OCI-M1 (cell line): Measurements from ENCODE around the gene UBE2M.
"Not testable (repeated sequence)": the region's sequence is repeated elsewhere in the genome, so short reads cannot be mapped to it uniquely, and the experiment has no call there.

Experiments
- DNase-seq: peaks from one replicate; lab custom pipeline; 2025; lab: John Stamatoyannopoulos, UW

The UBE2M gene

DNA sequence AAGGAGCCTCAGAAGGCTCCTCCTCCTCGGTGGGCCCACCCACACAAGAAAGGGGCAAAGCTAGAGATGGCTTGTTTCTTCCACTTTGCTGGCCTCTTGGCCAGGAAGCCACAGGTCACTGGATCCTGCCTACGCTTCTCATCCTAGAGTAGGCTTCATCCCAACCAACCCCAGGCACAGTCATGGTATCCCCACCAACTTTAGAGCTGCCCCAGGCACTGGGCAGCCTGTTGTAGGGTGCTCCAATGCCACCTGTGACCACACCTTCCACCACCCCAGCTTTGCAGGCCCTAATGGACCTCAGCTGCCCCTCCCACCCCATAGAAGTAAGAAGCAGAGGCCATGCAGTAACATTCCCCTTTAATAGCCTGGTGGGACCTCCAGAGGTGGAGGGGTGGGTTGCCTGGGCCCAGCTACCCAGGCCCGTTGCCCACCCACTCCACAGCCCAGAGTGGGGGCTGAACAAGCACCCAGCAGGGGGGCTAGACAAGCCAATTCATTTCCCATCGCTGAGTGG, 3.0 kb downstream of the UBE2M start:
- DNase-seq: no peak

DNA sequence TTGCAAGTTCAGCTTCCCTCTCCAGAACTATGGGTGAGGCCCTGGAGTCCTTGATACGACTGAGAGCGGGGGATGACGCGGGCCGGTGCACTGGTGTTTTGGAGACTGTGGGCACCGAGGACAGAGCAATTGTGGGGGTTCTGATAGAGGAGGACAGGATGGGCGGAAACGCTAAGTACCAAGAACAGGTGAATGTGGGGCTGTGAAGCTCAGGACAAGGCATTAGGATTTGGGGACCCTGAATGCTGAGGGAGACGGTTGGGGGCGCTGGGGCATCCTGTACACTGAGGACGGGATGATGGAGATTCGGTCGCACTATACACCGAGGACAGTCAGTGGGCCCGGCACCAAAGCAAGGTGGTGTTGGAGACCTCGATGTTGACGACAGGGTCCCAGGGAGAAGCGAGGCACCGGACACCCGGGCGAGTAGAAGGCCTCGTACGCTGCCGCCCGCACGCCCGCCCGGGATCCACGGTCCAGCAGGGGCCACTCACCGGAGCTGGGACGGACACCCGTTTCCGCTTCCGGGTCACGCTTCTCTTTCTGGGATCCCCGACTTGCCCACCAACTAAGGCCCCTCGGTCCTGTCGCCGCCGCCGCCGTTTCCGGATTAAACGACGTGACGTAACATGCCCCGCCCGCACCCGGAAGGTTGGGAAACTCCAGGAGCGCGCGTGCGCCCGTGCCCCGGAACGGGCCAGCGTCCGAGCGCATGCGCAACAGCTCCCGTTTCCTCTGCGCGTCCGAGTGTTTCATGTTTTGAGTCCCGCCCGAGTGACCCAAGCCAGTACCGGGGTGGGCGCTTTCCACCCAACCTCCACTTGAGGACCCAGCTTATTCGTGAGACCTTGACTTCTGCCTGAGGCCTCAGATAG, 3.7 kb downstream of the UBE2M start, which contains the start of gene CHMP2A:
Gene CHMP2A (minus strand): TSS at position 612 of the 875 bp plus-strand sequence. CDS start 893 bp downstream, outside the sequence.
- DNase-seq: no peak

DNA sequence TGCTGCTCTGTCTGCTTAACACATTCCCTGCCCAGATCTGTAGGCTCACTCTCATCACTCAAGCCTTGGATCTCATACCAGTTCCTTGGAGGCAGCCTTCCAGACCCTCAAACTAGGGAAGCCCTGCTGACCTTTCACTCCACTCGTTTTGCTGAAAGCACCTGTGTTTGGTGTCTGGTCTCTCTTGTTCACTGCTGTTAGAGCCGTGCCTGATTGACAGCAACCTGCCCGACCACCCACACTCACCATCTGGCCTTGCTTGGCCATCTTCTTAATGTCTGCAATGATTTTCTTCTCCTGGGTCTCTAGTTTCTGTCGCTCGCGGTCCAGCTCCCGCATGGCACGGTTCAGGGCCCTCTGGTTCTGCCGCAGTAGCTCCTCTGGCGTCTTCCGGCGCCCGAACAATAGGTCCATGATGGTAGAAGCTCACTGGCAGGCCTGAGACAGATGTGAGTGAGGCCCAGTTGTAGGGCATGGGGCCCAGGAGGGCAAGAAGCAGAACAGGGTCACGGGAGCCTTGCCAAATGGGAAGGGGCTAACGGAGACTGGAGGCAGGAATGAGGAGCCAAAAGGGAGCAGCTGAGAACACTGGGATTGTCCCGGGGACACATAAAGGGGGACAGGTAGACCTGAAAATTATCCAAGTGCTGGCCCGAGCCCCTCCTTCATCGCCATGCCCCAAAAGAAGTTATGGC, 4.5 kb downstream of the UBE2M start:
- DNase-seq: no peak

DNA sequence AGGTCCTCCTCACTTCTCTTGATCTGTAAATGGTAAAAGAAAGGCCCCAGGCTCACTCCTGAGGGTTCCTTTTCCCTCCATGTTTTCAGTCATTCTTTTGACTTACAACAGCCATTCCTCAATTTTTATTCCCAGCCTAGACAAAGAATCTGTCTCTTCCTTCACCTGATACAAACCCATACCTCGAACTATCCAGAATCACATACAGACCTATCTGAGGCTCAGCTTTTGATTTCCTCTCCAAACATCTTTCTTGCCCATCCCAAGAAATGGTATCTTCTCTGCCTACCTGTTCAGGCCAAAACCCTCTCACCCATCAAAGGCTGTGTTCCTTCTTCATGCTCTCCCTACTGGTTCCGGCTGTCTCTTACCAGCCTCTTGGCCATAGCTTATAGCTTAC, 5.8 kb downstream of the UBE2M start:
- DNase-seq: no peak

DNA sequence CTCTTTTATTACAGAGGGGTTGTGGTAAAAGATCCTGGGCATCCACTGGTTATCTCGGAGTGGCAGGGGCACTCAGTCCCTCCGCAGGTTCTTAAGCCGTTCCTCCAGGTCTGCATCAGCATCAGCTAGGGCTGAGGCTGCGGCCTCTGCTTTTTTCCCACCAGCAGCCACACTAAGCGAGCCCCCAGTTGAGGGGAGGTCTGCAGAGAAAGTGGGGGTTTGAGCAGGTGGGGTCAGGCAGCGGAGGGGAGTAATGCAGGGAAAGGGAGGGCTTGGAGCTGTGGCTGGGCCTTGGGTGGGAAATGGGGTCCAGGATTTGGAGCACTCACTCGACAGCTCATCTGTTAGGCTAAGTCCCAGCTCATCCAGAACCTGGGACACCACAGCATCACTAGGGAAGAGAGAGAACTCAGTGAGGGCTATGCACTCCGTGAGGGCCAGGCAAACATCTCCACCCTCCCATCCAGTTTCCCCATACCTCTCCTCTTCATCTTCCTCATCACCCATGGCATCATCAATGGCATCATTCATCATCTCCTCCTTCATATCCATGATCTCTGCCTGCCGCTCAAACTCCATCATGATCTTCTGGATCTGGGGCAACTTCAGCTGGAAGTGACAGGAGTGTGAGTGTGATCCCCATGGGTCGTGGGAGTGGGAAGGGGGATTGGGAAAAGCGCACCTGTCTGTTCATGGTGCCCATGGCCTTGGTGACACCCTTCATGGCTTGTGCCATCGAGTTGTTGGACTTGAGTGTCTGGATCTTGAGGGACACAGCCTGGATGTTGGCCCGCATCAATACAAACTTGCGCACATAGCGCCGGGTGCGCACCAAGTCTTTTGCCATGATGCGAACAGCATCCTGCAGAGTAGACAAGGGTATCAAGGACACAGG, 6.6 kb downstream of the UBE2M start:
- DNase-seq: no peak

DNA sequence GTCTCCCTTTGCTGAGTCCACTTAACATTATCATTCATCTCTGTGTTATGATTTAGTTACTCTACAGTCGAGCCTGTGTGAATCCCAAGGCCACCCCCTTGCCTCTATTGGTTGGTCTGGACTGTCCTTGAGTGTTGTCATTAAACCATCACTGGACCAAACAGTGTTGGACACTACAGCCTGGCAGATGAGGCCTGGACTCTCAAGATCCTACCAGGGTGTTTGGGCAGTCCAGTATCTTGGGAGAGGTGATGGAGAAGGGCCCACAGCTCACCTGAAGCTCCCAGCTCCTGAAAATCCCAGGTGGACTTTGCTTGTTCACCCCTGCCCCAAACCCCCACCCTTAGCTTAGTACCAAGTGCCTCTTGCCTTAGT, 7.3 kb downstream of the UBE2M start:
- no peak for DNase-seq

DNA sequence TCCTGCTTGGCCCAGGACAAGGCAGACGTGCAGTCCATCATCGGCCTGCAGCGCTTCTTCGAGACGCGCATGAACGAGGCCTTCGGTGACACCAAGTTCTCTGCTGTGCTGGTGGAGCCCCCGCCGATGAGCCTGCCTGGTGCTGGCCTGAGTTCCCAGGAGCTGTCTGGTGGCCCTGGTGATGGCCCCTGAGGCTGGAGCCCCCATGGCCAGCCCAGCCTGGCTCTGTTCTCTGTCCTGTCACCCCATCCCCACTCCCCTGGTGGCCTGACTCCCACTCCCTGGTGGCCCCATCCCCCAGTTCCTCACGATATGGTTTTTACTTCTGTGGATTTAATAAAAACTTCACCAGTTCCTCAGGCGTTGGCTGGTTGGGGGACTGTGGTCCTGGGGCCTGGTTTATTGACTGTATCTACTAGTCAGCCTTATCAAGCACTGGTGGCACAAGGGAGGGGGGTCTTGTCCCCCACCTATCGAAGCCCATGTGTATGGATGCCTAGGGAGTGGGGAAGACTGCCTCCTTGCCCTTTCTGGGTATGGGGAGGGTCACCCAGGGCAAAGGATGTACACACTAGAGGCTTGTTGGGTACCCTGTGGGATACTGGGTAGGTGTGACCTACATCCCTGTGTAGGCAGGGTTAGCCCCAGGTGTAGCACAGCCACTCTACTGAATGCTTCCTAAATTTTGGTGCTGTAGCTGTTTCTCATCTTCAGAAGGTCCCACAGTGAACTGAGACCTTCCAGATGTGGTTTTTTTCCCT, 7.9 kb downstream of the UBE2M start:
- no peak for DNase-seq

DNA sequence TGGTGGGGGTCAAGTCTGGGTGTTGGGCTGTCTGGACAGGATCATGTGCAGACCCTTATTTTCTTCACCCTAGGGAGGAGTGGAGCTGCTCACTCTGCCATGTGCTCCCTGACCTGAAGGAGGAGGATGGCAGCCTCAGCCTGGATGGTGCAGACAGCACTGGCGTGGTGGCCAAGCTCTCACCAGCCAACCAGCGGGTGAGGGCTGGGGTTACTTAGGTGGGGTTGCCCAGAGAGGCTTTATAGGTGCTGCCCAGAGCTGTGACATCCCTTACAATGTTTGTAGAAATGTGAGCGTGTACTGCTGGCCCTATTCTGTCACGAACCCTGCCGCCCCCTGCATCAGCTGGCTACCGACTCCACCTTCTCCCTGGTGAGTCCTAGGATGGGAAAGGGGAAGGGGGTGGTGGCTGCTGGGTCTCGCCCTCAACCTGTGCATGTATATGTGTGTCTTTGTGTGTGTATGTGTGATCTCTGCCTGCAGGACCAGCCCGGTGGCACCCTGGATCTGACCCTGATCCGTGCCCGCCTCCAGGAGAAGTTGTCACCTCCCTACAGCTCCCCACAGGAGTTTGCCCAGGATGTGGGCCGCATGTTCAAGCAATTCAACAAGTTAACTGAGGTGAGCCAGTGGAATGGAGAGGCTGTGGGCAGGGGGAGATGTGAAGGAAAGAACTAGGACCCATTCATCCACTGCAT, 8.6 kb downstream of the UBE2M start:
- DNase-seq: no peak

DNA sequence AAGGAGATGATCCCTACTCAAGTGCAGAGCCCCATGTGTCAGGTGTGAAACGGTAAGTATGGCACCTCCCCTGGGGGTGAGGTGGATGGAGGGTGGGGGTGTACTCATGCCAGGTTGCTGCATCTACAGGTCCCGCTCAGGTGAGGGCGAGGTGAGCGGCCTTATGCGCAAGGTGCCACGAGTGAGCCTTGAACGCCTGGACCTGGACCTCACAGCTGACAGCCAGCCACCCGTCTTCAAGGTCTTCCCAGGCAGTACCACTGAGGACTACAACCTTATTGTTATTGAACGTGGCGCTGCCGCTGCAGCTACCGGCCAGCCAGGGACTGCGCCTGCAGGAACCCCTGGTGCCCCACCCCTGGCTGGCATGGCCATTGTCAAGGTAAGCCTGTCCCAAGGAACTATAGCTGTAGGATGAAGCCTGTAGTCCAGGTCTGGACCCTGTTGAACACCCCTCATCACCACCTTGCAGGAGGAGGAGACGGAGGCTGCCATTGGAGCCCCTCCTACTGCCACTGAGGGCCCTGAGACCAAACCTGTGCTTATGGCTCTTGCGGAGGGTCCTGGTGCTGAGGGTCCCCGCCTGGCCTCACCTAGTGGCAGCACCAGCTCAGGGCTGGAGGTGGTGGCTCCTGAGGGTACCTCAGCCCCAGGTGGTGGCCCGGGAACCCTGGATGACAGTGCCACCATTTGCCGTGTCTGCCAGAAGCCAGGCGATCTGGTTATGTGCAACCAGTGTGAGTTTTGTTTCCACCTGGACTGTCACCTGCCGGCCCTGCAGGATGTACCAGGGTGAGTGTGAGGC, 9.3 kb downstream of the UBE2M start:
- no peak for DNase-seq

DNA sequence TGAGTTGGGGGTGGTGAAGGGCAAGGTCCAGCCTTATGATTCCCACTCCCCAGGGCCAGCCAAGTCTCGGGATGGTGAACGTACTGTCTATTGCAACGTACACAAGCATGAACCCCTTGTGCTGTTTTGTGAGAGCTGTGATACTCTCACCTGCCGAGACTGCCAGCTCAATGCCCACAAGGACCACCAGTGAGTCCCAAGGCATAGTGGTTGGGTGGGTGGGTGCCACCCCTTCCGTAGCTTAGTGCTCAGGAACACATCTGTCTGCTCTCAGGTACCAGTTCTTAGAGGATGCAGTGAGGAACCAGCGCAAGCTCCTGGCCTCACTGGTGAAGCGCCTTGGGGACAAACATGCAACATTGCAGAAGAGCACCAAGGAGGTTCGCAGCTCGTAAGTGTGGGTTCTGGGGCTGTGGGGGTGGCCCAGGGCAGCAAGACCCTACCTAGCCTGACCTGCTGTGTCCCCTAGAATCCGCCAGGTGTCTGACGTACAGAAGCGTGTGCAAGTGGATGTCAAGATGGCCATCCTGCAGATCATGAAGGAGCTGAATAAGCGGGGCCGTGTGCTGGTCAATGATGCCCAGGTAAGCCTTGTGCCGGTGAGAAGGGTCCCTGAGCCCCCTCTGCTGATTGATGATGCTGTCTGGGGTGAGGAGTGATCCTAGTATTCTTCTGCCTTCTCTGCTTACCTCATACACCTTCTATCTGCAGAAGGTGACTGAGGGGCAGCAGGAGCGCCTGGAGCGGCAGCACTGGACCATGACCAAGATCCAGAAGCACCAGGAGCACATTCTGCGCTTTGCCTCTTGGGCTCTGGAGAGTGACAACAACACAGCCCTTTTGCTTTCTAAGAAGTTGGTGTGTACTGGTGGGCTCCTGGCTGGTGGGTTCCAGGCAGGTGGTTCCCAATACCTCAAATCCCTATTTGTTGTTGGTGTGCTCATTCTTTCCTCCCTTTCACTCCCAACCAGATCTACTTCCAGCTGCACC, 10.8 kb downstream of the UBE2M start:
- no peak for DNase-seq

DNA sequence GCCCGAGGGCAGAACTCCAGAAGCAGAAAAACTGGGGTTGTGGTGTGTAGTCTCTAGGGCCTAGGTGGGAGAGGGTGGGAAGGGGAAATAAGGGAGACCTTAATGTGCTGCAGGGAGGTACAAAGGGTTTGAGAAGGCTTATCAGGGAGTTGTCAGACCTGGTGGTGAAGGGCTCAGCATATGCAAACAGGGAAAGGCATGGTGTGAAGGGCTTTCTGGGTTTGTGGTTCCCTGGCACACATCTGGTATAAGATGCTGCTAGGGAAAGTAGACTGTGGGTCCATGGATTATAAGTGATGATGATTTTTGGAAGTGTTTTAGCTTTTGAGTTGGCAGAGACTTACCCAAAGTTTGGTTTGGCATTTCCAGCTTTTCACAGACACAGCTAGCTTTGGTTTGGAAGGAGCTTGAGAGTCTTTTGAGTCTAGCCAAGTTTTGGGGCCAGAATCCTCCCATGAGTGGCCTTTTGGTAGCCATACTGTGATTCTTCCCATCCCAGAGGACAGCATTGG, 12.3 kb downstream of the UBE2M start:
- DNase-seq: no peak

DNA sequence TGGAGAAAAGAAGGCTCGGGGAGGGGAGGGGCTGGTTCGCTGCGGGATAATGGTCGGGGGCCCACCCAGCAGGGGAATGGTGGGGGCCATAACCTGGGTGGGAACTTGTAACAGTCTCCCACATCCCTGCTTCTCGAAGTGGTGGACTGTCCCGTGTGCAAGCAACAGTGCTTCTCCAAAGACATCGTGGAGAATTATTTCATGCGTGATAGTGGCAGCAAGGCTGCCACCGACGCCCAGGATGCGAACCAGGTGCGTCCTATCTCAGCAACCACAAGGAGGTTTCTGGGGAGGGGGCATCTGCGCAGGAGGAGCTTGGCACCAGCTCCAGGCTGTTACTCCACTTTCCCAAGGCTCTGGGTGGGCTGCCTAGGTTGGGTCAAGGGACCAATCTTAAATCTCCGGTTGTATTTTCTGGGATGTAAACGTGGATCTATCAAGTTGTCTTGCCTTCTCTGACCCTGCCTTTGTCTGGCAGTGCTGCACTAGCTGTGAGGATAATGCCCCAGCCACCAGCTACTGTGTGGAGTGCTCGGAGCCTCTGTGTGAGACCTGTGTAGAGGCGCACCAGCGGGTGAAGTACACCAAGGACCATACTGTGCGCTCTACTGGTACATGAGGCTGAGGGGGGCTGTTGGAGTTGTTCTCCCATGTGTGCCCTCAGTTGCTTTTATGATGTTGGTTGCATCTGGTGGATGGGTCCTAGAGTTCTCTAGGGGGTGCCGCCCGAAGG, 13.0 kb downstream of the UBE2M start:
- no peak for DNase-seq

DNA sequence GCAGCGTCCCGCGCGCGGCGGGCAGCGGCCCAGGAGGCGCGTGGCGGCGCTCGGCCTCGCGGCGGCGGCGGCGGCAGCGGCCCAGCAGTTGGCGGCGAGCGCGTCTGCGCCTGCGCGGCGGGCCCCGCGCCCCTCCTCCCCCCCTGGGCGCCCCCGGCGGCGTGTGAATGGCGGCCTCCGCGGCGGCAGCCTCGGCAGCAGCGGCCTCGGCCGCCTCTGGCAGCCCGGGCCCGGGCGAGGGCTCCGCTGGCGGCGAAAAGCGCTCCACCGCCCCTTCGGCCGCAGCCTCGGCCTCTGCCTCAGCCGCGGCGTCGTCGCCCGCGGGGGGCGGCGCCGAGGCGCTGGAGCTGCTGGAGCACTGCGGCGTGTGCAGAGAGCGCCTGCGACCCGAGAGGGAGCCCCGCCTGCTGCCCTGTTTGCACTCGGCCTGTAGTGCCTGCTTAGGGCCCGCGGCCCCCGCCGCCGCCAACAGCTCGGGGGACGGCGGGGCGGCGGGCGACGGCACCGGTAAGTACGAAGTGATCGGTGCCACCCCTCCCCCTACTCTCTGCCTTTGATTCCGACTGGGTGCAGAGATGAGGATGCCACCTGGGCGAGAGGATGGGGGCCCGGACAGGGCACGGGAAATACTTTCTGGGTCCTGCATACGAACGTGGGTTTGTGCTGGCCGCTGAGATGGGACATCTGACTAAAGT, 13.7 kb downstream of the UBE2M start:
- DNase-seq: no peak

DNA sequence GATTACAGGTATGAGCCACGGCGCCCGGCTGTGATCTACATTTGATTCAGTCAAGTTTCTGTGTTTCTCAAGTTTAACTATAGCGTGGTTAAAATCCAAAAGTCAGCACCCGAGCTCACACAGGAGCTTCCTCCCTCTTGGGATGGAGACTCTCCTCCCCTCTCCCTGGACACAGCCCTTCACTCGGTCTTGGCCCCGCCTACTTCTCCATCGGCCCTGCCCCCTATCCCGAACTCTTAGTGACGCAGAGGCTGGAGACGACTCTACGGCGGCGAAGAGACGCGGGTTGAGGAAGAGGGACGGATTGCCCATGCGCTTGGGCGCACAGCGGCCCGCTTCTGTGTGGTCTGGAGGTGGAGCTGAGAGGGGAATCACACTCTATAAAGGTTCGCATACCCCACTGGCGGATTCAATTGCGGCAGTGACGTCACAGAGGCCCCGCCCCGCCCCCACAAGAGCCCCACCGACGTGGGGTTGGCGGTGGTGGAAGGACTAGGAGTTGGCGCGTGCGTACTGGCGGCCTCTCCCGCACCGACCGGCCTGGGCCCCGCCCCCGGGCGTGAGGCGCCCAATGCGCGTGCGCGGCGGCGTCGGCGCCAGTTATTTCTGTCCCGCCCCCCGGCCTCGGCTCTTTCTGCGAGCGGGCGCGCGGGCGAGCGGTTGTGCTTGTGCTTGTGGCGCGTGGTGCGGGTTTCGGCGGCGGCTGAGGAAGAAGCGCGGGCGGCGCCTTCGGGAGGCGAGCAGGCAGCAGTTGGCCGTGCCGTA, 14.4 kb downstream of the UBE2M start, which contains the start of gene TRIM28:
Gene TRIM28 (plus strand): TSS at position 239 of the 765 bp plus-strand sequence. CDS start 694 bp downstream, outside the sequence.
- no peak for DNase-seq

DNA sequence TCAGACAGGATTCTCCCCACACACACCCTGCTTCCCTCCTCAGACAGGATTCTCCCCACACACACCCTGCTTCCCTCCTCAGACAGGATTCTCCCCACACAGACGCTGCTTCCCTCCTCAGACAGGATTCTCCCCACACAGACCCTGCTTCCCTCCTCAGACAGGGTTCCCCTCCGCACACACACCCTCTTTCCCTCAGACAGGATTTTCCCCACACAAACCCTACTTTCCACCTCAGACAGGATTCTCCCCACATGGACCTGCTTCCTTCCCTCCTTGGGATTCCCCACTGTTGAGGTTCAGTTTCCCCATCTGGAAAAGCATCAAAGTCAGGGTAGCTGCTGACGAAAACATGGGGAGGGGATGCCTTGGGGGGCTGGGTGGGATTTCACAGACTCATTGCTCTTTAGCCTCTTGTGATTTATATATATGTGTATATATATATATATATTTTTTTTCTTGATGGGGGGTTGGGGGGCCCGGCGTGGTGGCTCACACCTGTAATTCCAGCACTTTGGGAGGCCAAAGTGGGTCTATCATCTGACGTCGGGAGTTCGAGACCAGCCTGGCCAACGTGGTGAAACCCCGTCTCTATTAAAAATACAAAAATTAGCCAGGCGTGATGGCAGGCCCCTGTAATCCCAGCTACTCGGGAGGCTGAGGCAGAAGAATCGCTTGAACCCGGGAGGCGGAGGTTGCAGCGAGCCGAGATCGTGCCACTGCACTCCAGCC, 15.6 kb downstream of the UBE2M start:
- not testable (repeated sequence) for DNase-seq
